ENCODE data around the gene THBS3. TPM values are rescaled to one million over a fixed set of nuclear protein-coding genes. Genes with fewer than 3 reads are reported as not detected.

THBS3 gene
- total and polyA plus RNA-seq, 12 donors: 3.8 to 23.5 (median 6.4) TPM

GRCh38 chr1:155205969-155206593, 1.6 kb downstream of the THBS3 start:
- no peak for DNase-seq
- peaks cover 9 to 40% (median 31%) of the 10 kb centered on the region in 9 donors for H3K4me1 ChIP-seq
- no peaks in the 10 kb centered on the region for H3K27me3 ChIP-seq
- no peaks in the 10 kb centered on the region for H3K9me3 ChIP-seq
- no peak for TF ChIP-seq CTCF (IDR thresholded peaks at IDR 0.05)
- intact Hi-C loops (cut with DNase I): loop anchor here in 5 of 10 donors (2.0 to 10.0 kb wide), 5 partner anchors 36 to 389 kb away; partner anchors contain the start of gene RUSC1 (in 2 of the 5)
- H3K27ac ChIP-seq: no peak overlapping the region
- ATAC-seq: no peak
- peak overlapping the region in 1 of 10 donors; percentile 89 for H3K4me3 ChIP-seq
- H3K36me3 ChIP-seq: peaks cover 0 to 13% (median 0%) of the 10 kb centered on the region in 9 donors
- 64 to 72% methylated on average over 9 of the region's 9 CpGs for WGBS, 2 donors

GRCh38 chr1:155205035-155205434, 2.7 kb downstream of the THBS3 start:
- Histone ChIP-seq H3K27ac (no peak overlapping the region), H3K9me3 (no peaks in the 10 kb centered on the region), H3K4me1 (peaks cover 9 to 30% (median 27%) of the 10 kb centered on the region in 9 donors), H3K27me3 (no peaks in the 10 kb centered on the region), H3K4me3 (no peak overlapping the region), H3K36me3 (peaks cover 0 to 8% (median 0%) of the 10 kb centered on the region in 9 donors)
- DNase-seq: no peak
- WGBS, 2 donors: 93 to 94% methylated on average over 14 of the region's 14 CpGs
- ATAC-seq: no peak
- no peak for TF ChIP-seq CTCF (IDR thresholded peaks at IDR 0.05)
- intact Hi-C loops (cut with DNase I): loop anchor here in 5 of 10 donors (5.0 to 10.0 kb wide), 4 partner anchors 37 to 390 kb away; partner anchors contain the start of gene RUSC1 (in 2 of the 5)

GRCh38 chr1:155202731-155203515, 4.8 kb downstream of the THBS3 start:
- no peak overlapping the region for H3K27ac ChIP-seq
- ATAC-seq: no peak
- H3K4me1 ChIP-seq: peaks cover 4 to 17% (median 15%) of the 10 kb centered on the region in 9 donors
- no peaks in the 10 kb centered on the region for H3K9me3 ChIP-seq
- 91 to 92% methylated on average over 19 of the region's 19 CpGs for WGBS, 2 donors
- intact Hi-C loops (cut with DNase I): loop anchor here in 1 of 10 donors (10.0 kb wide), 1 partner anchor 392 kb away; no protein-coding TSS in a partner anchor
- no peak overlapping the region for H3K4me3 ChIP-seq
- H3K27me3 ChIP-seq: no peaks in the 10 kb centered on the region
- peaks cover 0 to 14% (median 0%) of the 10 kb centered on the region in 9 donors for H3K36me3 ChIP-seq
- DNase-seq: no peak
- no peak for TF ChIP-seq CTCF (IDR thresholded peaks at IDR 0.05)

- DNase-seq (no peak), ATAC-seq (no peak)
- Histone ChIP-seq H3K27me3 (no peaks in the 10 kb centered on the region), H3K36me3 (peaks cover 0 to 19% (median 0%) of the 10 kb centered on the region in 9 donors), H3K27ac (no peak overlapping the region), H3K4me3 (no peak overlapping the region), H3K4me1 (peaks cover 0 to 10% (median 7%) of the 10 kb centered on the region in 9 donors), H3K9me3 (no peaks in the 10 kb centered on the region)
- WGBS, 2 donors: 93 to 97% methylated on average over 7 of the region's 7 CpGs
- no peak for TF ChIP-seq CTCF (IDR thresholded peaks at IDR 0.05)
- intact Hi-C loops (cut with DNase I): loop anchor here in 1 of 10 donors (10.0 kb wide), 1 partner anchor 393 kb away; no protein-coding TSS in a partner anchor
These were observed 5.5 kb downstream of the THBS3 start for GRCh38 chr1:155202198-155202597.
